Tibial artery (tissue), 4 donors: Measurements from ENCODE around the gene S100A5.

Experiments
- DNase-seq, 2 donors: peaks; one replicate each; pipeline ENCODE4 v3.0.0-alpha.2; 2019
- H3K27ac ChIP-seq, 2 donors: fragments of 200-600 bp; sonication (generic) in 1 of 2; 1 replicate in 1 of 2; 2 replicates in 1 of 2; pipeline ENCODE4 v1.5.1; 2018 to 2019; ENCODE audit warnings: mild to moderate bottlenecking in 1 of 2
- H3K27me3 ChIP-seq, 2 donors: fragments of 200-600 bp; sonication (generic) in 1 of 2; one replicate each; pipeline versions ENCODE4 v1.5.1 to v1.6.0; 2016 to 2019
- H3K36me3 ChIP-seq, 3 donors: fragments of 200-600 bp; sonication (generic) in 2 of 3; one replicate each; pipeline ENCODE4 v1.5.1; 2016 to 2019; ENCODE audit warnings: mild to moderate bottlenecking in 2 of 3
- H3K4me1 ChIP-seq, 4 donors: fragments of 200-600 bp; sonication (generic) in 2 of 4; 1 replicate in 3 of 4; 2 replicates in 1 of 4; pipeline ENCODE4 v1.5.1; 2016 to 2019
- H3K4me3 ChIP-seq, 2 donors: fragments of 200-600 bp; sonication (generic) in 1 of 2; 1 replicate in 1 of 2; 2 replicates in 1 of 2; pipeline ENCODE4 v1.5.1; 2018 to 2019; ENCODE audit warnings: mild to moderate bottlenecking in 2 of 2
- H3K9me3 ChIP-seq, 3 donors: fragments of 200-600 bp; sonication (generic) in 1 of 3; one replicate each; pipeline ENCODE4 v1.5.1; 2016 to 2019
- intact Hi-C: fragments of 100-400 bp; cut with DNase I; formaldehyde crosslinking; loops from one replicate; pipeline ENCODE4 v1.15.0; 2023; ENCODE audit warnings: low total_unique reads
- TF ChIP-seq, protein P1 (sequence below), 2 experiments: fragments of 200-600 bp in 1 of 2; fragments of 450-650 bp in 1 of 2; IDR thresholded peaks; one replicate each; pipeline ENCODE4 v1.5.1; 2017 to 2019; ENCODE audit warnings: antibody characterized with exemption in 2 of 2, mild to moderate bottlenecking in 1 of 2, moderate library complexity in 1 of 2

Gene S100A5

DNA sequence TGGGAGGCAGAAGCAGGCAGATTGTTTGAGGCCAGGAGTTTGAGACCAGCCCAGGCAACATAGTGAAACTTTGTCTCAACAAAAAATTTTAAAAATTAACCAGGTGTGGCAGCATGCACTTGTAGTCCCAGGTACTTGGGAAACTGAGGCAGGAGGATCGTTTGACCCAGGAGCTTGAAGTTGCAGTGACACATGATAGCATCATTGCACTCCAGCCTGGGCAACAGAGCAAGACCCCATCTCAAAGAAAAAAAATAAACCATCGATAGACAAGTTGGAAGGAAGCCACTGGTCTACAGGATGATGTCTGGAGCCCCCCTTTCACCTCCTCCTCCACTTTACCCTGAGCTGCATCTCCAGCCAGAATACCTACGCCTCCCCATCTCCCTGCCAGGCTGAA, 21.5 kb downstream of the S100A5 start:
- Histone ChIP-seq H3K36me3 (no peaks in the 10 kb centered on the region), H3K27me3 (no peaks in the 10 kb centered on the region), H3K4me1 (peaks cover 0 to 9% (median 3%) of the 10 kb centered on the region in 4 donors), H3K27ac (no peak overlapping the region), H3K9me3 (no peaks in the 10 kb centered on the region), H3K4me3 (no peak overlapping the region)
- DNase-seq: no peak
- TF ChIP-seq, protein P1, sequence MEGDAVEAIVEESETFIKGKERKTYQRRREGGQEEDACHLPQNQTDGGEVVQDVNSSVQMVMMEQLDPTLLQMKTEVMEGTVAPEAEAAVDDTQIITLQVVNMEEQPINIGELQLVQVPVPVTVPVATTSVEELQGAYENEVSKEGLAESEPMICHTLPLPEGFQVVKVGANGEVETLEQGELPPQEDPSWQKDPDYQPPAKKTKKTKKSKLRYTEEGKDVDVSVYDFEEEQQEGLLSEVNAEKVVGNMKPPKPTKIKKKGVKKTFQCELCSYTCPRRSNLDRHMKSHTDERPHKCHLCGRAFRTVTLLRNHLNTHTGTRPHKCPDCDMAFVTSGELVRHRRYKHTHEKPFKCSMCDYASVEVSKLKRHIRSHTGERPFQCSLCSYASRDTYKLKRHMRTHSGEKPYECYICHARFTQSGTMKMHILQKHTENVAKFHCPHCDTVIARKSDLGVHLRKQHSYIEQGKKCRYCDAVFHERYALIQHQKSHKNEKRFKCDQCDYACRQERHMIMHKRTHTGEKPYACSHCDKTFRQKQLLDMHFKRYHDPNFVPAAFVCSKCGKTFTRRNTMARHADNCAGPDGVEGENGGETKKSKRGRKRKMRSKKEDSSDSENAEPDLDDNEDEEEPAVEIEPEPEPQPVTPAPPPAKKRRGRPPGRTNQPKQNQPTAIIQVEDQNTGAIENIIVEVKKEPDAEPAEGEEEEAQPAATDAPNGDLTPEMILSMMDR (IDR thresholded peaks at IDR 0.05): no peak
- intact Hi-C loops: loop anchor here (10.0 kb wide), 1 partner anchor 226 kb away; no protein-coding TSS in a partner anchor

DNA sequence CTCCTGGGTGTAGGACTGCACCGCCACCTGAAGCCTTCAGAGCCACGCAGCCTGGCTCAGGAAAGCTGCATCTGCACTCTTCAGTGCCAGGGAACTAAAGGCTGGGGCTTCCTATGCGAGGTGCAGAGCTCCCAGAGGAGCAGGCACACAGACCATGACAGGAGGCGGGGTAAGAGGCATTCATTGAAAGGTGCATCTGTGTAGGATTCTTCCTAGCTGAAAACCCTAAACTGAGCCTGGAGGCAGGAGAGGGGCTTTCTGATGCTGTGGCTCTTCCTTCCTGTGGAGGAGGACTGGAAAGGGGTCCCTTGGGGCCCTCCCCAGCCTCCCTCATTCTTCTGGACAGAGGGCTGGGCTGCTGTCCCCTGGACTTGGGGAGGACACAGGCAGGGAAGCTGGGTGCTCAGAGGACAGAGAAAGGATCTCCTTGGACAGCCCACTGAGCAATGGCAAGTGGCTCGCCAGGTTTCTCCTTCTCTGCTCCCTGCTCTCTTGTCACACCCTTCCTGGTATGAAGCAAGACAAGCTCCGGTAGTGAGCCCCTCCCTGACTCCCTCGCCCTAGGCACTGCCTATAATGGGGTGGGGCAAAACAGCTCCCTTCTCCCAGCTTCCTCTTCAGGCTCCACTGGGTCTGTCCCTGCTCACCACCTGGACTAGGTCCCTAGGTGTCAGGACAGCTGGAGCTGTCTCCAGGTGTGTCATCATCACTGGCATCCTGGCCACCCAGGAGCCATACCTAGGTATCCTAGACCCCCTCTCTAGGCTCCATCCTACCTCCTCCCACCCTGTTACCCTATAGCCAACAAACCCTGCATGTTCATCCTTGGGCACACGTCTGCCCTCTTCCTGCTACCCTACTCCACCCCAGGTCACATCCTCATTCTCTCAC, 25.0 kb downstream of the S100A5 start:
- Histone ChIP-seq H3K4me1 (peaks cover 0 to 14% (median 4%) of the 10 kb centered on the region in 4 donors), H3K27me3 (no peaks in the 10 kb centered on the region), H3K4me3 (no peak overlapping the region), H3K27ac (no peak overlapping the region), H3K36me3 (no peaks in the 10 kb centered on the region), H3K9me3 (no peaks in the 10 kb centered on the region)
- TF ChIP-seq, protein P1 (IDR thresholded peaks at IDR 0.05): no peak
- intact Hi-C loops: loop anchor here (10.0 kb wide), 1 partner anchor 229 kb away; no protein-coding TSS in a partner anchor
- DNase-seq: no peak

DNA sequence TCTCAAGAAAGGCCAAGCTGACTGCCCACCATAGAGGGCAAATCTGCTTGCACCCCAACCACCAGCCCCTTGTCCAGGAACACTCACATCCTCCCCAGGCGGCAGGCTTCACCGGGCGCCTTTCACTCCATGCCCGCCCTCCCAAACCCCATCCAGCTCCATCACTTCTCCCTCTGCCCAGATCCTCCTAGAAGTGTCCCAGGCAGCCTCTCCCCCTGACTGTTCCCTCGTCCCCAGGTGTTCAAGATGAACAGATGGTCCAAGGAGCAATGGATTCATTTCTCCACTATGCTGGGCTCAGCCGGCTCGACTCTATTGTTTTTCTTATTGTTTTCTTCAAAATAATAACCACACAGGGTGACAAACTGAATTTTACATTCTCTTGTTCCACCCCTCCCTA, 27.1 kb downstream of the S100A5 start:
- H3K9me3 ChIP-seq: no peaks in the 10 kb centered on the region
- H3K4me1 ChIP-seq: peaks cover 0 to 14% (median 5%) of the 10 kb centered on the region in 4 donors
- H3K4me3 ChIP-seq: no peak overlapping the region
- intact Hi-C loops: loop anchor here (10.0 kb wide), 1 partner anchor 231 kb away; no protein-coding TSS in a partner anchor
- TF ChIP-seq, protein P1 (IDR thresholded peaks at IDR 0.05): no peak
- no peaks in the 10 kb centered on the region for H3K27me3 ChIP-seq
- H3K36me3 ChIP-seq: no peaks in the 10 kb centered on the region
- H3K27ac ChIP-seq: no peak overlapping the region
- no peak for DNase-seq

DNA sequence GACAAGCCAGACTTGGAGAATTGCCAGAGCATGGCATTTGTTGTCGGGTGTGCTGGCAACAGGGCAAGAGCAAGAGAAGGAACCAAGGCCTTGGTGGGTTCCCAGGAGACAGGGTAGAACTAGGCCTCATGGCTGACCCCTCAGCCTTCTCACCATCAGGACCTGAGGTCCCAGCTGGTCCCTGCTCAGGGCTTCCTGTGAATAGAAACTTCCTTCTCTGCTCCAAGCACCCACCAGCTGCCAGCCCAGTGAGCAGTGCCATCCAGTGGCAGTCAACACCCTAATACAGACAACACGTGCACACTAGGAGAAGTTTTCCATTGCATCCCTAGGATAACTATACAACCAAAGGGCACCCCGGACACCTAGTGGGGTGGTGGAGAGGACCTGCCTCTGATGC, 27.7 kb downstream of the S100A5 start:
- H3K4me3 ChIP-seq: no peak overlapping the region
- TF ChIP-seq, protein P1 (IDR thresholded peaks at IDR 0.05): no peak
- H3K4me1 ChIP-seq: peaks cover 0 to 13% (median 4%) of the 10 kb centered on the region in 4 donors
- H3K27ac ChIP-seq: no peak overlapping the region
- no peaks in the 10 kb centered on the region for H3K9me3 ChIP-seq
- intact Hi-C loops: loop anchor here (10.0 kb wide), 1 partner anchor 232 kb away; no protein-coding TSS in a partner anchor
- DNase-seq: no peak
- no peaks in the 10 kb centered on the region for H3K36me3 ChIP-seq
- no peaks in the 10 kb centered on the region for H3K27me3 ChIP-seq

DNA sequence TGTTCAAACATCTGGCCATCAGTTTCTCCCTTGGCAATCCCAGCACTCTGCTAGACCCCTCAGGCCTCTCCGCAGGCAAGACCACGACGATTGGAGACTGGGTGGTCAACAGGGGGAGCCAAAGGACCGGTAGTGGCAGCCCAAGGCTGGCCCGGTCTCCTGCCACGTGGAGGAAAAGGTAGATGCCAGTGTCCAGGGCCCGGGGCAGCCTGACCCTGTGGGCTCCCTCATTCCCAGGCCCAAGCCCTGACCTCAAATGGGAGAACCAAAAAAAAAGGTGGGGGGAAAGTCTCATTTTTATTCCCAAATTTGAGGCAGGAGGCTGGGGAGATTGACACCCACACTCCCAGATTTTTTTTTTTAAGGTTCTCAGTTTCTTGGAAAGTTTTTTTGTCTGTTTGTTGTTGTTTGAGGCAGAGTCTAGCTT, 29.7 kb downstream of the S100A5 start:
- Histone ChIP-seq H3K4me3 (no peak overlapping the region), H3K9me3 (no peaks in the 10 kb centered on the region), H3K27me3 (no peaks in the 10 kb centered on the region), H3K27ac (peak overlapping the region in 1 of 2 donors; percentile 20), H3K4me1 (peaks cover 10 to 32% (median 24%) of the 10 kb centered on the region in 4 donors), H3K36me3 (no peaks in the 10 kb centered on the region)
- intact Hi-C loops: loop anchor here (2.0 to 10.0 kb wide), 2 partner anchors 58 to 234 kb away; no protein-coding TSS in a partner anchor
- peak; percentile 74 to 87 for DNase-seq
- TF ChIP-seq, protein P1 (IDR thresholded peaks at IDR 0.05): peak; percentile 91 to 94
